HUES6 (cell line): Measurements from ENCODE around the gene SLC35B1.
A peak's percentile ranks its signal among the peaks of the same experiment; 100 is the strongest.

Experiments used
- H3K27ac ChIP-seq: 2 replicates; pipeline ENCODE4 v1.7.0; 2013; ENCODE audit warnings: low read depth, mild to moderate bottlenecking, low read length, inconsistent platforms
- H3K27me3 ChIP-seq: 2 replicates; pipeline ENCODE4 v1.6.1; 2013; ENCODE audit warnings: low read length; ENCODE audit not compliant: control insufficient read depth, insufficient read depth
- H3K36me3 ChIP-seq: 2 replicates; pipeline ENCODE4 v1.6.1; 2013; ENCODE audit warnings: low read length; ENCODE audit not compliant: control insufficient read depth, insufficient read depth
- H3K4me1 ChIP-seq: 2 replicates; pipeline ENCODE4 v1.6.1; 2013; ENCODE audit warnings: low read length; ENCODE audit not compliant: control insufficient read depth, insufficient read depth
- H3K4me3 ChIP-seq: 2 replicates; pipeline ENCODE4 v1.5.1; 2013; ENCODE audit warnings: low read depth, low read length
- H3K9ac ChIP-seq: one replicate; pipeline ENCODE4 v1.6.1; 2013; ENCODE audit warnings: mild to moderate bottlenecking, low read length
- H3K9me3 ChIP-seq: 2 replicates; pipeline ENCODE4 v1.6.1; 2013; ENCODE audit warnings: low read depth, low read length; ENCODE audit not compliant: control insufficient read depth, insufficient read depth

The SLC35B1 gene

GRCh38 chr17:49707608-49708514 lies at the start of gene SLC35B1:
Gene SLC35B1, minus strand, starts transcription at chr17:49707964. Its CDS starts 131 bp downstream, at chr17:49707833.
- H3K9me3 ChIP-seq = no peaks in the 10 kb centered on the region
- no peaks in the 10 kb centered on the region for H3K27me3 ChIP-seq
- peaks cover 35% of the 10 kb centered on the region for H3K36me3 ChIP-seq
- H3K27ac ChIP-seq = peak within 1 kb of the TSS; percentile 98
- H3K4me3 ChIP-seq = peak within 1 kb of the TSS; percentile 73
- peak within 1 kb of the TSS; percentile 99 for H3K9ac ChIP-seq
- H3K4me1 ChIP-seq = peaks cover 4% of the 10 kb centered on the region; the same call in 1 of the 2 replicates

GRCh38 chr17:49757151-49757777 lies 49.5 kb upstream of the SLC35B1 start:
- no peaks in the 10 kb centered on the region for H3K9me3 ChIP-seq
- no peaks in the 10 kb centered on the region for H3K27me3 ChIP-seq
- H3K27ac ChIP-seq = no peak overlapping the region
- peaks cover 15% of the 10 kb centered on the region for H3K4me1 ChIP-seq
- H3K9ac ChIP-seq = no peak overlapping the region
- H3K4me3 ChIP-seq = no peak overlapping the region
- no peaks in the 10 kb centered on the region for H3K36me3 ChIP-seq

- H3K4me3 ChIP-seq = no peak overlapping the region
- H3K27ac ChIP-seq = no peak overlapping the region
- no peaks in the 10 kb centered on the region for H3K27me3 ChIP-seq
- no peaks in the 10 kb centered on the region for H3K9me3 ChIP-seq
- H3K36me3 ChIP-seq = no peaks in the 10 kb centered on the region
- no peak overlapping the region for H3K9ac ChIP-seq
- peaks cover 17% of the 10 kb centered on the region for H3K4me1 ChIP-seq
Observed at GRCh38 chr17:49756323-49757150, 48.8 kb upstream of the SLC35B1 start.

- H3K27ac ChIP-seq = no peak overlapping the region
- H3K9me3 ChIP-seq = no peaks in the 10 kb centered on the region
- H3K9ac ChIP-seq = no peak overlapping the region
- H3K4me1 ChIP-seq = peaks cover 17% of the 10 kb centered on the region
- no peaks in the 10 kb centered on the region for H3K27me3 ChIP-seq
- no peaks in the 10 kb centered on the region for H3K36me3 ChIP-seq
- H3K4me3 ChIP-seq = no peak overlapping the region
Observed at GRCh38 chr17:49755663-49756283, 48.0 kb upstream of the SLC35B1 start.

GRCh38 chr17:49753959-49754391 lies 46.2 kb upstream of the SLC35B1 start:
- Histone ChIP-seq H3K9ac (no peak overlapping the region), H3K4me3 (no peak overlapping the region), H3K36me3 (no peaks in the 10 kb centered on the region), H3K4me1 (peaks cover 10% of the 10 kb centered on the region; the same call in 1 of the 2 replicates), H3K9me3 (no peaks in the 10 kb centered on the region), H3K27ac (no peak overlapping the region), H3K27me3 (no peaks in the 10 kb centered on the region)

- no peaks in the 10 kb centered on the region for H3K9me3 ChIP-seq
- no peak overlapping the region for H3K4me3 ChIP-seq
- no peaks in the 10 kb centered on the region for H3K27me3 ChIP-seq
- no peak overlapping the region for H3K9ac ChIP-seq
- no peak overlapping the region for H3K27ac ChIP-seq
- H3K36me3 ChIP-seq = no peaks in the 10 kb centered on the region
- H3K4me1 ChIP-seq = peaks cover 10% of the 10 kb centered on the region; the same call in 1 of the 2 replicates
Observed at GRCh38 chr17:49752508-49752907, 44.7 kb upstream of the SLC35B1 start.

GRCh38 chr17:49749730-49750129 lies 42.0 kb upstream of the SLC35B1 start:
- Histone ChIP-seq H3K4me3 (no peak overlapping the region), H3K4me1 (0 out of 2 replicates have a peak, but pooled peaks cover 9% of the 10 kb centered on the region), H3K36me3 (no peaks in the 10 kb centered on the region), H3K9ac (no peak overlapping the region), H3K9me3 (no peaks in the 10 kb centered on the region), H3K27ac (no peak overlapping the region), H3K27me3 (no peaks in the 10 kb centered on the region)

GRCh38 chr17:49748791-49749190 lies 41.0 kb upstream of the SLC35B1 start:
- Histone ChIP-seq H3K27ac (no peak overlapping the region), H3K36me3 (no peaks in the 10 kb centered on the region), H3K4me1 (0 out of 2 replicates have a peak, but pooled peaks cover 9% of the 10 kb centered on the region), H3K9me3 (no peaks in the 10 kb centered on the region), H3K9ac (no peak overlapping the region), H3K27me3 (no peaks in the 10 kb centered on the region), H3K4me3 (no peak overlapping the region)

- H3K36me3 ChIP-seq = no peaks in the 10 kb centered on the region
- no peak overlapping the region for H3K27ac ChIP-seq
- H3K4me3 ChIP-seq = no peak overlapping the region
- H3K27me3 ChIP-seq = no peaks in the 10 kb centered on the region
- no peaks in the 10 kb centered on the region for H3K9me3 ChIP-seq
- 0 out of 2 replicates have a peak, but pooled peaks cover 9% of the 10 kb centered on the region for H3K4me1 ChIP-seq
- no peak overlapping the region for H3K9ac ChIP-seq
Observed at GRCh38 chr17:49748223-49748622, 40.5 kb upstream of the SLC35B1 start.

- no peak overlapping the region for H3K27ac ChIP-seq
- no peak overlapping the region for H3K9ac ChIP-seq
- 0 out of 2 replicates have a peak, but pooled peaks cover 9% of the 10 kb centered on the region for H3K4me1 ChIP-seq
- H3K9me3 ChIP-seq = no peaks in the 10 kb centered on the region
- no peak overlapping the region for H3K4me3 ChIP-seq
- no peaks in the 10 kb centered on the region for H3K27me3 ChIP-seq
- H3K36me3 ChIP-seq = no peaks in the 10 kb centered on the region
Observed at GRCh38 chr17:49747632-49748031, 39.9 kb upstream of the SLC35B1 start.
